GM19372 (cell line): ENCODE results near the gene SLC10A7.

ENCODE experiments used
- ATAC-seq: cut with Tn5 transposase; IDR thresholded peaks from one replicate; pipeline ENCODE4 v1.9.1; 2021; ENCODE audit warnings: mild to moderate bottlenecking, low read depth, moderate library complexity; ENCODE audit not compliant: unreplicated experiment

SLC10A7 gene

GRCh38 chr4:146235654-146236177 is 286.0 kb downstream of the SLC10A7 start:
- ATAC-seq, result no peak

- no peak for ATAC-seq
Observed at GRCh38 chr4:146232131-146232722, 289.5 kb downstream of the SLC10A7 start.

- no peak for ATAC-seq
Observed at GRCh38 chr4:146229406-146229805, 292.3 kb downstream of the SLC10A7 start.

GRCh38 chr4:146224326-146224966 is 297.3 kb downstream of the SLC10A7 start:
- ATAC-seq, result no peak

- no peak for ATAC-seq
Observed at GRCh38 chr4:146222313-146222712, 299.4 kb downstream of the SLC10A7 start.

GRCh38 chr4:146214238-146214637 is 307.5 kb downstream of the SLC10A7 start, which contains the start of gene REELD1:
TSS of gene REELD1 (plus strand) at chr4:146214538. CDS start at chr4:146216953, 2,415 bp downstream.
- ATAC-seq, result no peak

GRCh38 chr4:146212781-146213180 is 309.0 kb downstream of the SLC10A7 start:
- ATAC-seq, result no peak

- no peak for ATAC-seq
Observed at GRCh38 chr4:146211440-146211839, 310.3 kb downstream of the SLC10A7 start.

- no peak for ATAC-seq
Observed at GRCh38 chr4:146210890-146211289, 310.9 kb downstream of the SLC10A7 start.

- no peak for ATAC-seq
Observed at GRCh38 chr4:146207410-146207809, 314.3 kb downstream of the SLC10A7 start.
